H1 (cell line): Measurements from ENCODE around the gene RAB4B. TPM values are rescaled to one million over a fixed set of nuclear protein-coding genes. Genes with fewer than 3 reads are reported as not detected.

Experiments used
- JUN ChIP-seq: IDR thresholded peaks from 2 replicates; pipeline ENCODE4 v1.6.1; 2011; ENCODE audit warnings: low read depth, mild to moderate bottlenecking, improper control_type of control experiment, low read length
- JUND ChIP-seq: IDR thresholded peaks from 2 replicates; pipeline ENCODE4 v1.6.1; 2011; ENCODE audit warnings: mild to moderate bottlenecking, improper control_type of control experiment, low read length
- MAFK ChIP-seq: IDR thresholded peaks from 2 replicates; pipeline ENCODE4 v1.6.1; 2012; ENCODE audit warnings: low read depth, mild to moderate bottlenecking, improper control_type of control experiment, low read length
- RNF2 ChIP-seq: fragments of 200-900, 300-1000 bp; sonication (generic); IDR thresholded peaks from 2 replicates; pipeline ENCODE4 v1.7.1; 2016; ENCODE audit warnings: borderline replicate concordance, low read depth, mild to moderate bottlenecking, antibody characterized with exemption, low read length; ENCODE audit not compliant: poor library complexity, severe bottlenecking; ENCODE audit errors: missing control alignments
- TBP ChIP-seq: IDR thresholded peaks from 2 replicates; pipeline ENCODE4 v1.6.1; 2011; ENCODE audit warnings: low read depth, low read length, improper control_type of control experiment
- polyA plus RNA-seq, 7 experiments: library from polyadenylated mRNA; depleted of rRNA in 3 of 7; stranded (reverse) in 5 of 7; unstranded in 2 of 7; fragments of >200 nt in 5 of 7; fragments of 200-250 nt in 2 of 7; gene quantifications; 1 replicate in 5 of 7; 2 replicates in 1 of 7; 4 replicates in 1 of 7; pipeline versions ENCODE4 v1.2.1 to v1.2.3, GENCODE V29; 2011 to 2013; ENCODE audit warnings: missing spikeins in 2 of 7, mixed read lengths in 2 of 7
- total RNA-seq: library from RNA; stranded (reverse); fragmentation: NEBNext Ultra II Directional; extraction: Animal tissue kit (Norgen Biotek cat#: 25700); gene quantifications from 2 replicates; pipeline ENCODE4 v1.2.1, GENCODE V29; 2021

The RAB4B gene
- total and polyA plus RNA-seq, 2 of the 8 experiments (the other 6 are each of a cell fraction or from before 2014, with no cell fraction given): 15.9 to 28.6 TPM

GRCh38 chr19:40752257-40752781 lies 25.7 kb upstream of the RAB4B start (continued):
- TF ChIP-seq JUN (no peak), RNF2 (no peak), JUND (no peak), MAFK (no peak), TBP (no peak)
